HEK293T (cell line): ENCODE measurements around the gene DNAH14.

Source experiments
- ARNT ChIP-seq: fragments of 450-650 bp; IDR thresholded peaks from 2 replicates; pipeline ENCODE4 v1.6.1; 2017; ENCODE audit warnings: mild to moderate bottlenecking
- BHLHE40 ChIP-seq: fragments of 450-650 bp; IDR thresholded peaks from 2 replicates; pipeline ENCODE4 v1.6.1; 2016; ENCODE audit warnings: mild to moderate bottlenecking, moderate library complexity, borderline replicate concordance
- ELF4 ChIP-seq: fragments of 450-650 bp; IDR thresholded peaks from 2 replicates; pipeline ENCODE4 v1.6.1; 2017; ENCODE audit warnings: antibody characterized with exemption
- FOXA1 ChIP-seq: fragments of 450-650 bp; IDR thresholded peaks from 2 replicates; pipeline ENCODE4 v1.6.1; 2016; ENCODE audit warnings: mild to moderate bottlenecking
- FOXK2 ChIP-seq: fragments of 450-650 bp; IDR thresholded peaks from 2 replicates; pipeline ENCODE4 v1.6.1; 2016; ENCODE audit warnings: mild to moderate bottlenecking
- FOXM1 ChIP-seq: fragments of 450-650 bp; IDR thresholded peaks from 2 replicates; pipeline ENCODE4 v1.6.1; 2017; ENCODE audit warnings: mild to moderate bottlenecking, borderline replicate concordance
- HDGF ChIP-seq: fragments of 450-650 bp; IDR thresholded peaks from 2 replicates; pipeline ENCODE4 v1.6.1; 2017; ENCODE audit warnings: antibody characterized with exemption, borderline replicate concordance
- L3MBTL2 ChIP-seq: fragments of 450-650 bp; conservative IDR thresholded peaks from 2 replicates; pipeline ENCODE4 v1.6.1; 2016; ENCODE audit warnings: mild to moderate bottlenecking
- PKNOX1 ChIP-seq: fragments of 450-650 bp; IDR thresholded peaks from 2 replicates; pipeline ENCODE4 v1.6.1; 2016
- SUZ12 ChIP-seq: fragments of 450-650 bp; IDR thresholded peaks from 2 replicates; pipeline ENCODE4 v1.6.1; 2016; ENCODE audit warnings: mild to moderate bottlenecking
- TARDBP ChIP-seq: fragments of 450-650 bp; IDR thresholded peaks from 2 replicates; pipeline ENCODE4 v1.6.1; 2016
- ZNF384 ChIP-seq: fragments of 450-650 bp; IDR thresholded peaks from 2 replicates; pipeline ENCODE4 v1.6.1; 2016

GRCh38 chr1:224933584-224933983 lies 4.1 kb downstream of the DNAH14 start:
- TF ChIP-seq TARDBP (no peak), FOXM1 (no peak), PKNOX1 (no peak), BHLHE40 (no peak), FOXK2 (no peak), ZNF384 (no peak), L3MBTL2 (no peak; the same call in 1 of the 2 replicates), FOXA1 (no peak), ELF4 (no peak), SUZ12 (no peak), HDGF (no peak), ARNT (no peak)
